ENCODE results near the gene ARRDC2. TPM values are rescaled to one million over a fixed set of nuclear protein-coding genes. Genes with fewer than 3 reads are reported as not detected.

ARRDC2 gene
- total RNA-seq, 2 donors from 2014 or later = 15.8 to 16.4 TPM

DNA sequence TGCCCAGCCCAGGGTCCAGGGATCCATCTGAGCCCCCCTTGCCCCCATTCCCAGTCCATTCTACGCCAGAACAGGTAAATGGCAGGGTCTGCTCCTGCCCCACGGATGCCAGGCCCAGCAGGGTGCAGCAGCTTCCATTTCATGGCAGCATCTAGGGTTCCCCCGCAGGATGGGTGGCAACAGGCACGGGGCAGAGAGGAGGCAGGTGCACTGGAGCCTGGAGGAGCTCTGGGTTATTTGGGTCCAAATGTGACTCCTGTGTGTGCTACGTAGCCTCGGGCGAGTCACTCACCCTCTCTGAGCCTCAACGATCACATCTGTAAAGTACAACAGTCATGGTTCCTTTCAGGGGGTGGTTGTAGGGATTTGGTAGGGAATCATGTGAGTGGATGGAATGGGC is 51.3 kb downstream of the ARRDC2 start:
- intact Hi-C loops (cut with DNase I) = loop anchor here (5.0 kb wide), 1 partner anchor 122 kb away; no protein-coding TSS in a partner anchor
- no peak for DNase-seq
- H3K27me3 ChIP-seq = no peaks in the 10 kb centered on the region

DNA sequence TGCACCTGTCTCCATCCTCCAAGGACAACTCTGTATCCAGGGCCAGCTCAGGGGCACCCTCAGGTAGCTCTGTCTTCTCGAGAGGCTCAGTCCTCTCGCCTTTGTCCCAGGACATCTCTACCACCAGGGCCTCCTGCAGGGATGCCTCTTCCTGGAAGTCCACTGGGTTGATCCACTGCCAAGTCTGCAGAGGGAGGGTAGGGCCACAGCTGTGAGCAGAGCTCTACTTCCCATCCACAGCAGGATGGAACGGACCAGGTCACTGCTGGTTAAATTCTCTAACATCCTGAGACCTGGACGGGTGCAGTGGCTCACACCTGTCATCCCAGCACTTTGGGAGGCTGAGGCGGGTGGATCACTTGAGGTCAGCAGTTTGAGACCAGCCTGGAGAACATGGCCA is 51.9 kb downstream of the ARRDC2 start:
- Histone ChIP-seq H3K27ac (no peak overlapping the region), H3K4me3 (no peak overlapping the region), H3K4me1 (no peaks in the 10 kb centered on the region), H3K9me3 (no peaks in the 10 kb centered on the region), H3K36me3 (no peaks in the 10 kb centered on the region), H3K9ac (ENCODE audit: low read depth in 2 of 2, low read length in 2 of 2) (no peak overlapping the region), H3K27me3 (no peaks in the 10 kb centered on the region)
- intact Hi-C loops (cut with DNase I) = loop anchor here (5.0 kb wide), 1 partner anchor 123 kb away; no protein-coding TSS in a partner anchor
- TF ChIP-seq, protein P1, sequence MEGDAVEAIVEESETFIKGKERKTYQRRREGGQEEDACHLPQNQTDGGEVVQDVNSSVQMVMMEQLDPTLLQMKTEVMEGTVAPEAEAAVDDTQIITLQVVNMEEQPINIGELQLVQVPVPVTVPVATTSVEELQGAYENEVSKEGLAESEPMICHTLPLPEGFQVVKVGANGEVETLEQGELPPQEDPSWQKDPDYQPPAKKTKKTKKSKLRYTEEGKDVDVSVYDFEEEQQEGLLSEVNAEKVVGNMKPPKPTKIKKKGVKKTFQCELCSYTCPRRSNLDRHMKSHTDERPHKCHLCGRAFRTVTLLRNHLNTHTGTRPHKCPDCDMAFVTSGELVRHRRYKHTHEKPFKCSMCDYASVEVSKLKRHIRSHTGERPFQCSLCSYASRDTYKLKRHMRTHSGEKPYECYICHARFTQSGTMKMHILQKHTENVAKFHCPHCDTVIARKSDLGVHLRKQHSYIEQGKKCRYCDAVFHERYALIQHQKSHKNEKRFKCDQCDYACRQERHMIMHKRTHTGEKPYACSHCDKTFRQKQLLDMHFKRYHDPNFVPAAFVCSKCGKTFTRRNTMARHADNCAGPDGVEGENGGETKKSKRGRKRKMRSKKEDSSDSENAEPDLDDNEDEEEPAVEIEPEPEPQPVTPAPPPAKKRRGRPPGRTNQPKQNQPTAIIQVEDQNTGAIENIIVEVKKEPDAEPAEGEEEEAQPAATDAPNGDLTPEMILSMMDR (IDR thresholded peaks at IDR 0.05) = no peak
- DNase-seq = no peak

More for the DNA sequence above, 51.3 kb downstream of the ARRDC2 start:
- H3K9ac ChIP-seq (ENCODE audit: low read depth in 2 of 2, low read length in 2 of 2) = no peak overlapping the region
- TF ChIP-seq, protein P1 (IDR thresholded peaks at IDR 0.05) = no peak
- H3K4me1 ChIP-seq = no peaks in the 10 kb centered on the region
- H3K9me3 ChIP-seq = no peaks in the 10 kb centered on the region
- H3K4me3 ChIP-seq = no peak overlapping the region
- H3K27ac ChIP-seq = no peak overlapping the region
- H3K36me3 ChIP-seq = no peaks in the 10 kb centered on the region

DNA sequence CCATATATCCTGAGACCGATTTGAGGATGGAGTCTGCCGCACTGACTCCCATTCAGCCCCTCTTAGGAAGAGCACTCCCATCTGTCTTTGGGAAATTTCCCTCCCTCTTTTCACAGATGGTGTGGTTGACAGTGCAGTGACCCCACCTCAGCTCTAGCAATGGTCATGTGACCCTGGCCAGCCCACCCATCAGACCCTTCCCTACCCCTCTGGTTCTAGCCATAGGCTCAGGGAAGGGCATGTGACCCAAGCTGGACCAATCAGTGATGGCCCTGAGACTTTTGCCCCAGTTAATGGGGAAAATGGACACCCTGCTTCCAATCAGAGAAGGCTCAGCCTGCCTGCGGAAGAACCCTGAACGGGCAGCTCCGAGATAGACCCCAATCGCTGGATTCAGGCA is 52.5 kb downstream of the ARRDC2 start:
- Histone ChIP-seq H3K27ac (no peak overlapping the region), H3K4me1 (no peaks in the 10 kb centered on the region), H3K9ac (ENCODE audit: low read depth in 2 of 2, low read length in 2 of 2) (no peak overlapping the region), H3K4me3 (no peak overlapping the region), H3K9me3 (no peaks in the 10 kb centered on the region), H3K27me3 (no peaks in the 10 kb centered on the region), H3K36me3 (no peaks in the 10 kb centered on the region)
- DNase-seq = no peak
- intact Hi-C loops (cut with DNase I) = no loop called here
- TF ChIP-seq, protein P1 (IDR thresholded peaks at IDR 0.05) = no peak

DNA sequence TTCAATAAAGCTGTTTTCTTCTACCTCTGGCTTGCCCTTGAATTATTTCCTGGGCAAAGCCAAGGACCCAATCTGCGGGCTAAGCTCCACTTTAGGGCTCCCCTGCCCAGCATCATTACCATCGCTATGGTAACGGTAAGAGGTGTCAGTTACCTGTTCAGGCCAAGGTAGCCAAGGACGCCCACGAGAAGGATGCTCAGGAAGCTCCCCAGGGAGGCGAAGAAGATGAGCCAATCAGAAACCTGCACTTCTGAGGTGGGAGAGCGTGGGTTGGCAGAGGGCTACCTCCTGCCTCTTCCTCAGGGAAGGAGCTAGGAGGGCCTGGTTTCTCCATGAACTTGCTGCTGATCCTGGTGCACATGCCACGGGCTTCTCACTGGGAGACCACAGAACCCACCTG is 54.1 kb downstream of the ARRDC2 start:
- intact Hi-C loops (cut with DNase I) = no loop called here

DNA sequence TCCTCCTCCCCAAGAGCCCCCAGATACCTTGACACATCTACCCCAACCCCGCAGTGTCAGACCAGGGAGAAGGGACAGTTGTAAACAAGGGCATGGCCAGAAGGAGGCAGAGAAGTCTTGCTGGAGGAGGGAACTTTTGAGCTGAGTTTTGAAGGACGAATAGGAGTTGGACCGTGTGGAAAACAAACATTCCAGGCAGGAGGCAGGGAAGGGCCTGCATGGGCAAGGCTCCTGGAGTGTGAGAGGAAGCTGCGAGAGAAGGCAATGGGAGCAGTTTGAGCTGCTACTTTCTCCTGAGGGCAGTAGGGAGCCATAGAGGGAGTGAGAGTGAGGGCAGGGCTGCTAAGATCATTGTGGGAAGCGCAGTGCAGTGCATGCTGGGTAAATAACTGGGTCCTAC is 55.5 kb downstream of the ARRDC2 start:
- Histone ChIP-seq H3K27me3 (no peaks in the 10 kb centered on the region), H3K4me1 (no peaks in the 10 kb centered on the region), H3K9ac (ENCODE audit: low read depth in 2 of 2, low read length in 2 of 2) (no peak overlapping the region), H3K9me3 (no peaks in the 10 kb centered on the region), H3K27ac (no peak overlapping the region), H3K4me3 (no peak overlapping the region), H3K36me3 (no peaks in the 10 kb centered on the region)
- intact Hi-C loops (cut with DNase I) = no loop called here
- DNase-seq = no peak
- TF ChIP-seq, protein P1 (IDR thresholded peaks at IDR 0.05) = no peak

More for the DNA sequence above, 54.1 kb downstream of the ARRDC2 start:
- no peak for DNase-seq
- Histone ChIP-seq H3K27ac (no peak overlapping the region), H3K4me3 (no peak overlapping the region), H3K9ac (ENCODE audit: low read depth in 2 of 2, low read length in 2 of 2) (no peak overlapping the region), H3K36me3 (no peaks in the 10 kb centered on the region), H3K27me3 (no peaks in the 10 kb centered on the region), H3K4me1 (no peaks in the 10 kb centered on the region), H3K9me3 (no peaks in the 10 kb centered on the region)
- TF ChIP-seq, protein P1 (IDR thresholded peaks at IDR 0.05) = no peak

Other genes with a start within 250 kb of the ARRDC2 start
- gene B3GNT3, start 213.0 kb upstream of the ARRDC2 start, total RNA-seq = 100 to 1,000 TPM; 108 to 132 TPM
- not detected for gene INSL3, start 186.7 kb upstream of the ARRDC2 start, total RNA-seq
- 1 to 10 TPM; 3.1 to 4.0 TPM for gene JAK3, start 160.2 kb upstream of the ARRDC2 start, total RNA-seq
- gene RPL18A, start 148.3 kb upstream of the ARRDC2 start, total RNA-seq = 1,000 to 10,000 TPM; 1,592 to 1,923 TPM
- not detected for gene SLC5A5, start 136.2 kb upstream of the ARRDC2 start, total RNA-seq
- gene CCDC124, start 75.2 kb upstream of the ARRDC2 start, total RNA-seq = 100 to 1,000 TPM in 1 of 2 donors, 10 to 100 TPM in 1; 45.2 to 122 TPM
- gene KCNN1, start 41.1 kb upstream of the ARRDC2 start, total RNA-seq = not detected
- gene IL12RB1, start 78.8 kb downstream of the ARRDC2 start, total RNA-seq = 1 to 10 TPM in 1 of 2 donors, under 1 TPM in 1; 0.53 to 1.1 TPM
- gene MAST3, start 89.6 kb downstream of the ARRDC2 start, total RNA-seq = 10 to 100 TPM; 24.3 to 30.9 TPM
- 10 to 100 TPM; 42.9 to 48.2 TPM for gene PIK3R2, start 145.0 kb downstream of the ARRDC2 start, total RNA-seq
- 10 to 100 TPM; 47.1 to 95.2 TPM for gene IFI30, start 165.6 kb downstream of the ARRDC2 start, total RNA-seq
- 10 to 100 TPM in 1 of 2 donors, 1 to 10 TPM in 1; 8.9 to 21.7 TPM for gene MPV17L2, start 185.0 kb downstream of the ARRDC2 start, total RNA-seq
- 1 to 10 TPM; 3.5 to 4.2 TPM for gene RAB3A, start 195.9 kb downstream of the ARRDC2 start, total RNA-seq
- gene PDE4C, start 218.3 kb downstream of the ARRDC2 start, total RNA-seq = 1 to 10 TPM; 2.1 TPM

Measured in colonic mucosa (tissue), 4 donors.